Glutamatergic neuron (in vitro differentiated cells): ENCODE data around the gene ZNF648. TPM values are rescaled to one million over a fixed set of nuclear protein-coding genes. Genes with fewer than 3 reads are reported as not detected.

ENCODE experiments used
- DNase-seq: peaks from one replicate; pipeline ENCODE4 v3.0.0; 2022
- H3K27ac Mint-ChIP-seq: one replicate; pipeline ENCODE4 v1.8.0; 2020; ENCODE audit warnings: mild to moderate bottlenecking, mixed read lengths, inconsistent platforms; ENCODE audit not compliant: unreplicated experiment
- H3K27me3 Mint-ChIP-seq: one replicate; pipeline ENCODE4 v1.8.0; 2020; ENCODE audit warnings: mild to moderate bottlenecking, moderate library complexity, mixed read lengths, inconsistent platforms; ENCODE audit not compliant: unreplicated experiment
- H3K36me3 Mint-ChIP-seq: one replicate; pipeline ENCODE4 v1.8.0; 2020; ENCODE audit warnings: mild to moderate bottlenecking, mixed read lengths, inconsistent platforms; ENCODE audit not compliant: unreplicated experiment
- H3K4me1 Mint-ChIP-seq: one replicate; pipeline ENCODE4 v1.8.0; 2020; ENCODE audit warnings: mild to moderate bottlenecking, low read depth, mixed read lengths, inconsistent platforms; ENCODE audit not compliant: unreplicated experiment
- H3K4me3 Mint-ChIP-seq: one replicate; pipeline ENCODE4 v1.8.0; 2020; ENCODE audit warnings: mild to moderate bottlenecking, mixed read lengths, inconsistent platforms; ENCODE audit not compliant: unreplicated experiment
- H3K9me3 Mint-ChIP-seq: one replicate; pipeline ENCODE4 v1.8.0; 2020; ENCODE audit warnings: mild to moderate bottlenecking, moderate library complexity, mixed read lengths, inconsistent platforms; ENCODE audit not compliant: unreplicated experiment
- total RNA-seq: library from RNA; stranded (reverse); fragmentation: NEBNext Ultra II Directional; extraction: Animal tissue kit (Norgen Biotek cat#: 25700); gene quantifications from one replicate; pipeline ENCODE4 v1.2.1, GENCODE V29; 2021; ENCODE audit not compliant: unreplicated experiment
- TF ChIP-seq, protein P1 (sequence below): fragments of 200-600 bp; sonication (generic); IDR thresholded peaks from one replicate; pipeline ENCODE4 v1.5.0; 2021; ENCODE audit not compliant: partially characterized antibody, unreplicated experiment

The ZNF648 gene
- total RNA-seq, 1 donor from 2014 or later = not detected

DNA sequence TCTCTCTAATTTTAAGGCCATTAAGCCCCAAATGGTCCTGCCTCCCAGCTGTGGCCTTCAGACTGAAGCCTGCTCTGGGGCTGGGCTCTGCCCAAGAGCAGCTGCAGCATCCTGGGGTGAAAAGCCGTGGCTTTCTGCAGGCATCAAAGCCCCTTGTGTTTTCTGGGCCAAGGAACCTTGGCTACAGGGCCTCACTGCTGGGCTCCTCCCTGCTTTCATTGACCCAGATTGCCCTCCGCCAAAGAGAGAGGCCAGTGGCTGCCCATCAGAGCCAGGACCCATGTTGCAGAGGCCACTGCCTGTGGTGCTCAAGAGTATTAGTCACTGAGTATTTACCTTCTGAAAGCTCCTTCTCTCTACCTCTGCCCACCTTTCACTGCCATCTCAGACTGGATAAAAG lies 1.6 kb downstream of the ZNF648 start:
- no peak overlapping the region for H3K4me3 Mint-ChIP-seq
- peaks cover 16% of the 10 kb centered on the region for H3K36me3 Mint-ChIP-seq
- H3K27me3 Mint-ChIP-seq = peaks cover 17% of the 10 kb centered on the region
- H3K27ac Mint-ChIP-seq = no peak overlapping the region
- TF ChIP-seq, protein P1, sequence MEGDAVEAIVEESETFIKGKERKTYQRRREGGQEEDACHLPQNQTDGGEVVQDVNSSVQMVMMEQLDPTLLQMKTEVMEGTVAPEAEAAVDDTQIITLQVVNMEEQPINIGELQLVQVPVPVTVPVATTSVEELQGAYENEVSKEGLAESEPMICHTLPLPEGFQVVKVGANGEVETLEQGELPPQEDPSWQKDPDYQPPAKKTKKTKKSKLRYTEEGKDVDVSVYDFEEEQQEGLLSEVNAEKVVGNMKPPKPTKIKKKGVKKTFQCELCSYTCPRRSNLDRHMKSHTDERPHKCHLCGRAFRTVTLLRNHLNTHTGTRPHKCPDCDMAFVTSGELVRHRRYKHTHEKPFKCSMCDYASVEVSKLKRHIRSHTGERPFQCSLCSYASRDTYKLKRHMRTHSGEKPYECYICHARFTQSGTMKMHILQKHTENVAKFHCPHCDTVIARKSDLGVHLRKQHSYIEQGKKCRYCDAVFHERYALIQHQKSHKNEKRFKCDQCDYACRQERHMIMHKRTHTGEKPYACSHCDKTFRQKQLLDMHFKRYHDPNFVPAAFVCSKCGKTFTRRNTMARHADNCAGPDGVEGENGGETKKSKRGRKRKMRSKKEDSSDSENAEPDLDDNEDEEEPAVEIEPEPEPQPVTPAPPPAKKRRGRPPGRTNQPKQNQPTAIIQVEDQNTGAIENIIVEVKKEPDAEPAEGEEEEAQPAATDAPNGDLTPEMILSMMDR = no peak
- DNase-seq = no peak
- peaks cover 12% of the 10 kb centered on the region for H3K9me3 Mint-ChIP-seq
- H3K4me1 Mint-ChIP-seq = peaks cover 4% of the 10 kb centered on the region

DNA sequence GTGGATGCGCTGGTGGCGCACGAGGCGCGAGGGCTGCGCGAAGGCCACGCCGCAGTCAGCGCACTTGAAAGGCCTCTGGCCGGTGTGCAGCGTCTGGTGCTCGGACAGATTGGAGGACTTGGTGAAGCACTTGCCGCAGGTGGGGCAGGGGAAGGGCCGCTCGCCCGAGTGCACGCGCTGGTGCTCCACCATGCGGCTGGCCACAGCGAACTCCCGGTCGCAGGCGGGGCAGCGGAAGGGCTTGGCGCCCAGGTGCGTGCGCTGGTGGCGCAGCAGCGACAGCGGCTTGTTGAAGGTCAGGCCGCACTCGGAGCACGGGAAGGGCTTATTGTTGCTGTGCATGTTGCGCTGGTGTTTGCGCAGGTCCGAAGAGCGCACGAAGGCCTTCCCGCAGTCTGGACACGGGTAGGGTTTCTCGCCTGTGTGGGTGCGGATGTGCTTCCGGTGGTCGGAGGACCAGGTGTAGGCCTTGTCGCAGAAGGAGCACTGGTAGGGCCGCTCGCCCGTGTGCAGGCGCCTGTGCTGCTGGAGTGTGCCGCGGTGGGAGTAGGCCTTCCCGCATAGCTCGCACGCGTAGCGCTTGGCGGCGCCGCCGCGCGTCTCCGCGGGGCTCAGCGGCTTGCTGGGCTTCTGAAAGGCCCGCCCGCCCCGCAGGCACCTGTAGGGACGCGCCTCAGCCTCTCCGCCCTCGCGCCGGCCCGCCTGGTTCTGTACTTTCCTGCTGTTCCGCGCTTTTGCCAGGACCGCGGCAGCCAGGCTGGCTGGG lies 4.7 kb downstream of the ZNF648 start:
- Mint-ChIP-seq H3K4me3 (peak overlapping the region; percentile 34), H3K36me3 (peaks cover 6% of the 10 kb centered on the region), H3K9me3 (peaks cover 11% of the 10 kb centered on the region), H3K27me3 (peaks cover 17% of the 10 kb centered on the region), H3K27ac (no peak overlapping the region), H3K4me1 (peaks cover 4% of the 10 kb centered on the region)
- DNase-seq = no peak
- TF ChIP-seq, protein P1 = no peak

DNA sequence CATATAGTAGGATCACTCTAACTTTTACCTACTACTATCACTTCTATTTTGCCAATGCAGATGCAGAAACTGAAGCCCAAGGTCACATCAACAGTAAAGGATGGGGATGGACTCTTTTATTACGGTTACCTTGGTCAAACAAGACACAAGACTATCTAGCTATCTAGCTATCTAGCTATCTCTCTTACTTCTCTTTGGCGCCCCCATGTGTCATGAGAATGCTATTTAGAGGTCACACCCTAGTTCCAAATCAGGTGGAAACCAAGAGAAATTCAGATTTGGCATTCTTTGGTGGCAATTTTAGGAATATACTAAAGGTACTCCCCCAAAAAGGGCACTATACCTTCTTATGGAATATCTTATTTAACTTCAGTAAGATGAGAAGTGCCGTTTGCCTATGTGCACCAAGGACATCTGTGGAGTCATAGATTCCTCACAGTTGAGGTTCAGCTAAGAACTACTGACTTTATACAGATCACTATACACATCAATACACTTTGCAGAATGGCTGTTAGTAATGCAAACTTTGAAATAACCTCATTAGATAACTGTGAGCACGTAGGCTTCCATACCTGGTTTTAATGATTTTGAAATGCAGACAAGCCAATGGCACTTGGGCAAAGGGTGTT lies 6.7 kb downstream of the ZNF648 start:
- Mint-ChIP-seq H3K4me1 (peaks cover 4% of the 10 kb centered on the region), H3K4me3 (no peak overlapping the region), H3K27ac (no peak overlapping the region), H3K36me3 (peaks cover 6% of the 10 kb centered on the region), H3K27me3 (peaks cover 14% of the 10 kb centered on the region), H3K9me3 (peaks cover 9% of the 10 kb centered on the region)
- DNase-seq = peak; percentile 58
- TF ChIP-seq, protein P1 = no peak

DNA sequence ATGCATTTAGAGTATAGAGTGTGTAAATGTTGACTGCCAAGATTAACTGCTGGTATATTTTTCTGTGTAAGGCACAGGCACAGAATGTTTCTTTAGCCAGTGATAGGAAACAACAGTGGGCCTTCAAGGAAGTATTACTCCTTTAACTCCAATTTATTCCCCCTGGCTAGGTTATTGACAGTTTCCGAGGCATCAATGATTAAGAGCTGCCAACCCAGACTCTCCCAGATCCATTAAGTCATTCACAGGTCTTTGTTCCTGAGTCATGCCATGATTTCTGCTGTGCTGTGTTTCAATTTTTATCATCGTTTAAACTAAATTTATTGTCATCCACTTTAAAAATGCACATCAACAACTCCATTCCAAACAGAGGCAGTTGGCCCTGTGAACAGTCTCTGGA lies 9.2 kb downstream of the ZNF648 start:
- peaks cover 6% of the 10 kb centered on the region for H3K9me3 Mint-ChIP-seq
- H3K36me3 Mint-ChIP-seq = no peaks in the 10 kb centered on the region
- no peak overlapping the region for H3K27ac Mint-ChIP-seq
- no peak for DNase-seq
- H3K4me3 Mint-ChIP-seq = no peak overlapping the region
- TF ChIP-seq, protein P1 = no peak
- peaks cover 7% of the 10 kb centered on the region for H3K27me3 Mint-ChIP-seq
- H3K4me1 Mint-ChIP-seq = no peaks in the 10 kb centered on the region

DNA sequence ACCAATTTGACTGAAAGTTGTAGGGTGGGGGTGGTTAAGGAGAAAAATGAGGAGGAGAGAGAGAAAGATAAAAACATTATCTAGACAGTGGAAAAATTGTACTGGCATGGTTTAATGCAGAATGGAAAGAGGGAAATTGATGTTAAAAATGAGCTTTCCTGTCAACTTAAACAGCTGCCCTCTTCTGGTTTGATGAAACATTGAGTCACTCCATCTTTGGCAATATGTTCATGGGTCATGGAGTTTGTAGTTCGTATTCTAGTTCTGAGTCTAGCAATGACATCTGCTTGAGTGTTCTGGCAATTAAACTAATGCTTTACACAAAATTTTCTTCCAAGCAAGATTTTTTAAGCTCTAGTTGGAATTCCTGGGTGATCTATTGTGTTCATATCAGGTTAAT lies 9.6 kb downstream of the ZNF648 start:
- Mint-ChIP-seq H3K36me3 (no peaks in the 10 kb centered on the region), H3K27me3 (peaks cover 7% of the 10 kb centered on the region), H3K9me3 (peaks cover 6% of the 10 kb centered on the region), H3K4me3 (no peak overlapping the region), H3K27ac (no peak overlapping the region), H3K4me1 (no peaks in the 10 kb centered on the region)
- DNase-seq = no peak
- TF ChIP-seq, protein P1 = no peak
